ENCODE data around the gene HOXC4. TPM values are rescaled to one million over a fixed set of nuclear protein-coding genes. Genes with fewer than 3 reads are reported as not detected.
"Not testable (repeated sequence)": the region's sequence is repeated elsewhere in the genome, so short reads cannot be mapped to it uniquely, and the experiment has no call there.

The HOXC4 gene
- total and polyA plus RNA-seq, 2 of the 4 experiments (the other 2 are of a cell fraction) = under 0.01 to 0.26 TPM

- H4K5ac ChIP-seq (ENCODE audit: low read depth, low read length); H3K79me1 ChIP-seq (ENCODE audit: low read depth in 1 of 2, low read length in 2 of 2); H3K4me3 ChIP-seq (ENCODE audit: insufficient read depth, low read depth, low read length); H2BK120ac ChIP-seq (ENCODE audit: low read depth, low read length); H3K9ac ChIP-seq (ENCODE audit: low read depth, low read length); in situ Hi-C loops (cut with MboI; ENCODE audit: low sequenced_read_pairs); dilution Hi-C loops (cut with HindIII; ENCODE audit: low sequenced_read_pairs, unreplicated experiment); H2AK9ac ChIP-seq (replicated peaks; ENCODE audit: low read depth, low read length, poor library complexity); H2AK5ac ChIP-seq (ENCODE audit: low read depth, low read length); H3K4me1 ChIP-seq (ENCODE audit: control insufficient read depth, insufficient read depth, low read length); intact Hi-C loops (cut with micrococcal nuclease); H3K4ac ChIP-seq (ENCODE audit: low read depth, low read length); DNase-seq; POLR2A ChIA-PET (ENCODE audit: unreplicated experiment); H2BK5ac ChIP-seq (ENCODE audit: low read depth, low read length, poor library complexity, severe bottlenecking); H2BK20ac ChIP-seq (ENCODE audit: low read depth, low read length); H3K9me1 ChIP-seq (ENCODE audit: insufficient read depth, low read length); H4K20me1 ChIP-seq (ENCODE audit: insufficient read depth, low read length); H3K23ac ChIP-seq (ENCODE audit: low read depth, low read length); H2AFZ ChIP-seq (replicated peaks; ENCODE audit: low read length, poor library complexity); H3K14ac ChIP-seq (replicated peaks; ENCODE audit: low read depth, low read length); H2BK15ac ChIP-seq (ENCODE audit: low read depth, low read length); H3K9me3 ChIP-seq (ENCODE audit: control insufficient read depth, insufficient read depth, low read length); BruUV-seq (replicated peaks); H3K27ac ChIP-seq (ENCODE audit: insufficient read depth, low read length); H3K18ac ChIP-seq (ENCODE audit: low read depth, low read length); ATAC-seq (ENCODE audit: low read depth); H3K4me2 ChIP-seq (ENCODE audit: low read depth, low read length); CTCF ChIA-PET; H3K56ac ChIP-seq (ENCODE audit: extremely low read depth, insufficient read depth, low read length); H4K91ac ChIP-seq (ENCODE audit: insufficient read depth, low read depth, low read length); H3K36me3 ChIP-seq (ENCODE audit: control insufficient read depth, insufficient read depth, low read length); H4K8ac ChIP-seq (ENCODE audit: low read depth in 2 of 2, low read length in 2 of 2): not testable (repeated sequence)
- no CpG with 5 or more reads among the region's 6 CpGs for WGBS, 2 experiments (ENCODE audit: extremely low coverage in 2 of 2, insufficient read length in 1 of 2)
- H3K27me3 ChIP-seq (ENCODE audit: control insufficient read depth, insufficient read depth, low read length) = peaks cover 72% of the 10 kb centered on the region
These were observed 11.6 kb upstream of the HOXC4 start for GRCh38 chr12:54042033-54042432.
